ENCODE data around the gene SLC1A7.

Gene SLC1A7

GRCh38 chr1:53158900-53159299, 16.5 kb upstream of the SLC1A7 start:
- no peak for DNase-seq

- no peak for DNase-seq
Observed at GRCh38 chr1:53156783-53157182, 14.3 kb upstream of the SLC1A7 start.

- no peak for DNase-seq
Observed at GRCh38 chr1:53155945-53156344, 13.5 kb upstream of the SLC1A7 start.

GRCh38 chr1:53155534-53155933, 13.1 kb upstream of the SLC1A7 start:
- DNase-seq, result peak in 2 of 3 experiments; percentile 14 to 63

GRCh38 chr1:53154859-53155438, 12.5 kb upstream of the SLC1A7 start:
- no peak for DNase-seq

- no peak for DNase-seq
Observed at GRCh38 chr1:53153752-53154151, 11.3 kb upstream of the SLC1A7 start.

GRCh38 chr1:53148123-53148522, 5.7 kb upstream of the SLC1A7 start:
- no peak for DNase-seq

GRCh38 chr1:53147174-53147573, 4.7 kb upstream of the SLC1A7 start:
- no peak for DNase-seq

GRCh38 chr1:53145942-53146708, 3.7 kb upstream of the SLC1A7 start:
- peak in 2 of 3 experiments; percentile 41 to 59 for DNase-seq

- no peak for DNase-seq
Observed at GRCh38 chr1:53145619-53145941, 3.1 kb upstream of the SLC1A7 start.

- no peak for DNase-seq
Observed at GRCh38 chr1:53145051-53145600, 2.7 kb upstream of the SLC1A7 start.

GRCh38 chr1:53144201-53144600, 1.8 kb upstream of the SLC1A7 start:
- DNase-seq, result no peak

- DNase-seq, result no peak
Observed at GRCh38 chr1:53143527-53143926, 1.1 kb upstream of the SLC1A7 start.

GRCh38 chr1:53141487-53142055, 867 bp downstream of the SLC1A7 start:
- DNase-seq, result no peak

GRCh38 chr1:53140451-53140850, 2.0 kb downstream of the SLC1A7 start:
- no peak for DNase-seq

GRCh38 chr1:53139951-53140361, 2.5 kb downstream of the SLC1A7 start:
- DNase-seq, result no peak

- no peak for DNase-seq
Observed at GRCh38 chr1:53138991-53139884, 3.2 kb downstream of the SLC1A7 start.

GRCh38 chr1:53137729-53138128, 4.7 kb downstream of the SLC1A7 start:
- DNase-seq, result no peak

- no peak for DNase-seq
Observed at GRCh38 chr1:53135735-53136114, 6.7 kb downstream of the SLC1A7 start.

GRCh38 chr1:53134961-53135734, 7.3 kb downstream of the SLC1A7 start:
- DNase-seq, result peak in 1 of 3 experiments; percentile 4

- DNase-seq, result no peak
Observed at GRCh38 chr1:53134042-53134485, 8.4 kb downstream of the SLC1A7 start.
